Measurements from ENCODE around the gene TRAF2. TPM values are rescaled to one million over a fixed set of nuclear protein-coding genes. Genes with fewer than 3 reads are reported as not detected.

TRAF2 gene
- total and polyA plus RNA-seq, 2 donors (not counting 3 experiments of a cell fraction or from before 2014, with no cell fraction given): 10.9 to 23.1 TPM

- Histone ChIP-seq H3K4me2 (ENCODE audit: insufficient read depth, low read length) (no peak overlapping the region), H3K4me1 (ENCODE audit: control insufficient read depth, extremely low read depth, insufficient read depth, low read length) (peaks cover 5% of the 10 kb centered on the region), H2AFZ (ENCODE audit: low read depth, low read length) (no peak overlapping the region), H3K4me3 (replicated peaks in 1 of 3; ENCODE audit: insufficient read depth in 1 of 3, low read depth in 1 of 3, low read length in 3 of 3) (no peak overlapping the region), H3K36me3 (ENCODE audit: control insufficient read depth in 2 of 2, extremely low read depth in 1 of 2, insufficient read depth in 2 of 2, low read length in 2 of 2) (peaks cover 2 to 4% of the 10 kb centered on the region in 2 experiments), H3K9me1 (replicated peaks; ENCODE audit: control insufficient read depth, extremely low read depth, insufficient read depth, low read length) (no peaks in the 10 kb centered on the region), H3K9ac (replicated peaks; ENCODE audit: extremely low read depth, insufficient read depth, low read length) (no peak overlapping the region), H3K79me2 (ENCODE audit: control insufficient read depth, insufficient read depth, low read length) (peaks cover 18% of the 10 kb centered on the region), H3K27me3 (ENCODE audit: control insufficient read depth in 2 of 2, insufficient read depth in 2 of 2, low read length in 2 of 2) (no peaks in the 10 kb centered on the region), H3K9me3 (replicated peaks; ENCODE audit: control insufficient read depth, insufficient read depth, low read length) (no peaks in the 10 kb centered on the region), H4K20me1 (replicated peaks; ENCODE audit: control insufficient read depth, extremely low read depth, insufficient read depth, low read length) (no peaks in the 10 kb centered on the region), H3K27ac (ENCODE audit: insufficient read depth, low read depth, low read length) (no peak overlapping the region)
- BruUV-seq (replicated peaks): no TSS peak
- POLR2A ChIA-PET: no interaction called here
- FAIRE-seq (no peak), DNase-seq (ENCODE audit: low read depth, low spot score) (no peak)
- dilution Hi-C loops (cut with MboI; ENCODE audit: extremely low pct_ligation_motif_present, low sequenced_read_pairs): loop anchor here (25.0 kb wide), 1 partner anchor 135 kb away; the partner anchor contains the start of gene RABL6
- intact Hi-C loops (cut with micrococcal nuclease): loop anchor here (5.0 kb wide), 1 partner anchor 45 kb away; the partner anchor contains the start of gene PAXX
- CTCF ChIA-PET: interaction anchor here (0.6 to 2.4 kb wide), 22 partner anchors 9 to 170 kb away, joined by 3 to 111 read pairs (median 4); partner anchors contain the start of genes ABCA2, AJM1, CLIC3 and NPDC1
- TF ChIP-seq EZH2 (IDR thresholded peaks at IDR 0.05; ENCODE audit: borderline replicate concordance, low read depth, low read length, severe bottlenecking): no peak
- TF ChIP-seq POLR2AphosphoS5 (IDR thresholded peaks at IDR 0.05; ENCODE audit: insufficient read depth, low read depth, low read length): no peak
- TF ChIP-seq FOS (IDR thresholded peaks at IDR 0.05; ENCODE audit: borderline replicate concordance, insufficient read depth, low read length): no peak
- TF ChIP-seq CTCF (IDR thresholded peaks at IDR 0.05; ENCODE audit: extremely low read depth in 1 of 2, insufficient read depth in 1 of 2, low read depth in 1 of 2, low read length in 2 of 2): no peak
- no peak for TF ChIP-seq JUN (IDR thresholded peaks at IDR 0.05; ENCODE audit: borderline replicate concordance, insufficient read depth, insufficient read length, low read depth)
- TF ChIP-seq MYC (IDR thresholded peaks at IDR 0.05; ENCODE audit: low read depth, low read length): no peak
These were observed 60.9 kb downstream of the TRAF2 start for GRCh38 chr9:136947028-136947891.
